HG02571 (cell line): Measurements from ENCODE around the gene KCNN3.

ENCODE experiments used
- ATAC-seq: cut with Tn5 transposase; IDR thresholded peaks from one replicate; pipeline ENCODE4 v1.9.1; 2021; ENCODE audit warnings: mild to moderate bottlenecking, moderate library complexity; ENCODE audit not compliant: unreplicated experiment

The KCNN3 gene

GRCh38 chr1:154862907-154863306, 7.2 kb downstream of the KCNN3 start:
- ATAC-seq = no peak

GRCh38 chr1:154861607-154862094, 8.4 kb downstream of the KCNN3 start:
- no peak for ATAC-seq

GRCh38 chr1:154860156-154860870, 9.8 kb downstream of the KCNN3 start:
- ATAC-seq = peak; percentile 66

- ATAC-seq = peak; percentile 40
These were observed 10.3 kb downstream of the KCNN3 start for GRCh38 chr1:154859786-154860155.

- no peak for ATAC-seq
These were observed 10.8 kb downstream of the KCNN3 start for GRCh38 chr1:154859151-154859785.

GRCh38 chr1:154857441-154858215, 12.5 kb downstream of the KCNN3 start:
- no peak for ATAC-seq

GRCh38 chr1:154857022-154857421, 13.1 kb downstream of the KCNN3 start:
- ATAC-seq = no peak

- no peak for ATAC-seq
These were observed 13.5 kb downstream of the KCNN3 start for GRCh38 chr1:154856544-154856943.

GRCh38 chr1:154856049-154856448, 14.0 kb downstream of the KCNN3 start:
- no peak for ATAC-seq

GRCh38 chr1:154855186-154855851, 14.8 kb downstream of the KCNN3 start:
- ATAC-seq = no peak

GRCh38 chr1:154852845-154853244, 17.2 kb downstream of the KCNN3 start:
- ATAC-seq = no peak

GRCh38 chr1:154851392-154852177, 18.5 kb downstream of the KCNN3 start:
- no peak for ATAC-seq

- ATAC-seq = peak; percentile 64
These were observed 20.4 kb downstream of the KCNN3 start for GRCh38 chr1:154849645-154850131.

- no peak for ATAC-seq
These were observed 21.1 kb downstream of the KCNN3 start for GRCh38 chr1:154848983-154849382.

GRCh38 chr1:154847891-154848290, 22.2 kb downstream of the KCNN3 start:
- ATAC-seq = no peak

- ATAC-seq = no peak
These were observed 23.3 kb downstream of the KCNN3 start for GRCh38 chr1:154846565-154847442.

GRCh38 chr1:154845879-154846278, 24.2 kb downstream of the KCNN3 start:
- no peak for ATAC-seq

GRCh38 chr1:154845174-154845573, 24.9 kb downstream of the KCNN3 start:
- no peak for ATAC-seq

GRCh38 chr1:154844297-154844681, 25.8 kb downstream of the KCNN3 start:
- no peak for ATAC-seq
